Heart right ventricle (tissue), 16 donors: ENCODE measurements around the gene CTNND2. TPM values are rescaled to one million over a fixed set of nuclear protein-coding genes. Genes with fewer than 3 reads are reported as not detected.

ENCODE experiments used
- ATAC-seq, 8 donors: fragments of 200-7000 bp; cut with Tn5 transposase; one replicate each; pipeline ENCODE4 v1.9.1; 2020; ENCODE audit warnings: mild to moderate bottlenecking in 8 of 8, moderate library complexity in 8 of 8, moderate number of reproducible peaks in 1 of 8
- DNase-seq, 2 donors: peaks; one replicate each; pipeline ENCODE4 v3.0.0-alpha.2; 2020
- H3K27ac ChIP-seq, 10 donors: fragments of 200-600 bp; sonication (generic) in 2 of 10; one replicate each; pipeline versions ENCODE4 v1.5.0 to v1.8.0; 2020 to 2022; ENCODE audit warnings: mild to moderate bottlenecking in 3 of 10
- H3K27me3 ChIP-seq, 7 donors: fragments of 200-600 bp; one replicate each; pipeline ENCODE4 v1.8.0; 2021 to 2022; ENCODE audit warnings: mild to moderate bottlenecking in 2 of 7
- H3K36me3 ChIP-seq, 9 donors: fragments of 200-600 bp; sonication (generic) in 1 of 9; one replicate each; pipeline versions ENCODE4 v1.5.0 to v1.8.0; 2020 to 2022; ENCODE audit warnings: mild to moderate bottlenecking in 2 of 9
- H3K4me1 ChIP-seq, 9 donors: fragments of 200-600 bp; sonication (generic) in 1 of 9; one replicate each; pipeline versions ENCODE4 v1.5.0 to v1.8.0; 2020 to 2022; ENCODE audit warnings: mild to moderate bottlenecking in 4 of 9
- H3K4me3 ChIP-seq, 10 donors: fragments of 200-600 bp; sonication (generic) in 2 of 10; one replicate each; pipeline versions ENCODE4 v1.5.0 to v1.8.0; 2020 to 2022; ENCODE audit warnings: mild to moderate bottlenecking in 7 of 10, moderate library complexity in 2 of 10
- H3K9me3 ChIP-seq, 11 donors: fragments of 200-600 bp in 10 of 11; sonication (generic) in 2 of 11; one replicate each; pipeline versions ENCODE4 v1.5.0 to v1.8.0; 2013 to 2022; ENCODE audit warnings: mild to moderate bottlenecking in 2 of 11, control low read depth in 1 of 11, moderate library complexity in 1 of 11
- CTCF ChIP-seq, 9 donors: fragments of 200-600 bp; sonication (generic) in 2 of 9; IDR thresholded peaks; one replicate each; pipeline versions ENCODE4 v1.5.0 to v1.8.0; 2021 to 2022; ENCODE audit warnings: antibody characterized with exemption in 9 of 9, mild to moderate bottlenecking in 5 of 9, moderate library complexity in 1 of 9
- WGBS, 2 donors: extraction: QIAGEN DNeasy Blood & Tissue Kit; methylation state at CpG; one replicate each; pipeline ENCODE4 v1.1.7; 2013; ENCODE audit warnings: inconsistent platforms in 1 of 2; 5-methylcytosine and 5-hydroxymethylcytosine counted together
- intact Hi-C, 10 donors: fragments of 100-400 bp; cut with DNase I; formaldehyde crosslinking; loops; one replicate each; pipeline versions ENCODE4 v1.11.1 to v1.14.2; 2022
- polyA plus RNA-seq, 2 donors: library from polyadenylated mRNA; stranded (reverse); fragments of 200-250 nt; gene quantifications; one replicate each; pipeline ENCODE4 v1.2.3, GENCODE V29; 2013
- total RNA-seq, 10 donors: library from RNA; stranded (reverse); fragmentation: NEBNext Ultra II Directional in 3 of 10; extraction: Animal tissue kit (Norgen Biotek cat#: 25700) in 3 of 10; gene quantifications; one replicate each; pipeline versions ENCODE4 v1.2.1 to v1.2.4, GENCODE V29; 2021 to 2023
- donor health status: Arrhythmogenic right ventricular cardiomyopathy.
- donor health status: ischemic (EF 13 %, LVEDD 7.1; RV severe dilation, severe dysfunction).
- donor health status: healthy with polysubstance abuse.
- donor health status: DM: no; HTN: yes; CAD: no.
- donor health status: DM: no; HTN: no; CAD: no.
- donor health status: ischemic (EF 25% LVEDD 6.9; RV normal size, moderate dysfunction).
- donor health status: ischemic (EF 25% LVEDD 5.7; RV mildly dilated, moderate dysfunction).
- donor health status: healthy.
- donor health status: DM: yes; HTN: yes; CAD: no.
- donor health status: Ischemic cardiomyopathy.
- donor health status: ischemic (EF 35%, LVEDD 5.7; RV mildly dilated, moderate dysfunction).
- donor health status: nonischemic (EF 11% LVEDD 7.7; RV severe dilation, severe dysfunction).
- donor health status: DM: yes; HTN: yes; CAD: no.
- donor health status: PGD.
- donor health status: ischemic (EF 29% LVEDD 5.4; RV normal size, mild dysfunction).
- donor health status: nonischemic (EF 23%, LVEDD 6.1; RV moderate dilation, normal function).

Gene CTNND2
- total and polyA plus RNA-seq, 12 donors: 1.1 to 29.6 (median 9.9) TPM

- TF ChIP-seq CTCF (IDR thresholded peaks at IDR 0.05): no peak
- intact Hi-C loops: loop anchor here in 1 of 10 donors (10.0 kb wide), 1 partner anchor 238 kb away; no protein-coding TSS in a partner anchor
- H3K9me3 ChIP-seq: no peaks in the 10 kb centered on the region
Observed at GRCh38 chr5:11386398-11386797, 517.8 kb downstream of the CTNND2 start.

GRCh38 chr5:11385901-11386293, 518.3 kb downstream of the CTNND2 start:
- H3K4me1 ChIP-seq: peaks cover 0 to 12% (median 0%) of the 10 kb centered on the region in 9 donors
- no peak for DNase-seq
- no peak overlapping the region for H3K27ac ChIP-seq
- no peak for TF ChIP-seq CTCF (IDR thresholded peaks at IDR 0.05)
- no peak for ATAC-seq
- H3K27me3 ChIP-seq: peaks cover 0 to 47% (median 32%) of the 10 kb centered on the region in 7 donors
- no peak overlapping the region for H3K4me3 ChIP-seq
- WGBS, 2 donors: 26 to 32% methylated on average over 3 of the region's 3 CpGs
- H3K36me3 ChIP-seq: no peaks in the 10 kb centered on the region
- intact Hi-C loops: loop anchor here in 1 of 10 donors (10.0 kb wide), 1 partner anchor 239 kb away; no protein-coding TSS in a partner anchor
- no peaks in the 10 kb centered on the region for H3K9me3 ChIP-seq

More at GRCh38 chr5:11386398-11386797, 517.8 kb downstream of the CTNND2 start:
- no peak overlapping the region for H3K4me3 ChIP-seq
- peaks cover 0 to 12% (median 0%) of the 10 kb centered on the region in 9 donors for H3K4me1 ChIP-seq
- 60 to 77% methylated on average over 2 of the region's 2 CpGs for WGBS, 2 donors
- DNase-seq (no peak), ATAC-seq (no peak)
- H3K36me3 ChIP-seq: no peaks in the 10 kb centered on the region
- H3K27ac ChIP-seq: no peak overlapping the region
- peaks cover 0 to 47% (median 32%) of the 10 kb centered on the region in 7 donors for H3K27me3 ChIP-seq

GRCh38 chr5:11385251-11385900, 518.9 kb downstream of the CTNND2 start:
- TF ChIP-seq CTCF (IDR thresholded peaks at IDR 0.05): no peak
- peak overlapping the region in 8 of 10 donors; percentile 21 to 45 (median 32) for H3K4me3 ChIP-seq
- ATAC-seq: peak in 1 of 8 donors; percentile 27
- H3K9me3 ChIP-seq: no peaks in the 10 kb centered on the region
- H3K4me1 ChIP-seq: peaks cover 0 to 12% (median 0%) of the 10 kb centered on the region in 9 donors
- 7 to 14% methylated on average over 28 to 33 of the region's 33 CpGs for WGBS, 2 donors
- H3K36me3 ChIP-seq: no peaks in the 10 kb centered on the region
- H3K27ac ChIP-seq: no peak overlapping the region
- H3K27me3 ChIP-seq: peaks cover 0 to 47% (median 28%) of the 10 kb centered on the region in 7 donors
- no peak for DNase-seq
- intact Hi-C loops: loop anchor here in 1 of 10 donors (10.0 kb wide), 1 partner anchor 239 kb away; no protein-coding TSS in a partner anchor

- H3K4me1 ChIP-seq: peaks cover 0 to 12% (median 0%) of the 10 kb centered on the region in 9 donors
- WGBS, 2 donors: 6 to 12% methylated on average over 33 to 94 of the region's 96 CpGs
- TF ChIP-seq CTCF (IDR thresholded peaks at IDR 0.05): no peak
- H3K4me3 ChIP-seq: peak overlapping the region in 9 of 10 donors; percentile 5 to 45 (median 32)
- ATAC-seq (peak in 7 of 8 donors; percentile 27 to 57 (median 34)), DNase-seq (no peak)
- no peak overlapping the region for H3K27ac ChIP-seq
- peaks cover 0 to 47% (median 28%) of the 10 kb centered on the region in 7 donors for H3K27me3 ChIP-seq
- H3K36me3 ChIP-seq: no peaks in the 10 kb centered on the region
- intact Hi-C loops: loop anchor here in 1 of 10 donors (10.0 kb wide), 1 partner anchor 240 kb away; no protein-coding TSS in a partner anchor
- no peaks in the 10 kb centered on the region for H3K9me3 ChIP-seq
Observed at GRCh38 chr5:11384441-11385250, 519.6 kb downstream of the CTNND2 start.
